Omental fat pad (tissue), 4 donors: ENCODE data around the gene B2M. TPM values are rescaled to one million over a fixed set of nuclear protein-coding genes. Genes with fewer than 3 reads are reported as not detected.
"Not testable (repeated sequence)": the region's sequence is repeated elsewhere in the genome, so short reads cannot be mapped to it uniquely, and the experiment has no call there.

Source experiments
- ATAC-seq: fragments of 150-250 bp; one replicate; pipeline ENCODE4 v1.9.1; 2016; ENCODE audit warnings: mild to moderate bottlenecking, moderate library complexity; ENCODE audit not compliant: low FRiP score
- DNase-seq: peaks from one replicate; pipeline ENCODE4 v3.0.0-alpha.2; 2019; ENCODE audit warnings: low spot score
- CTCF ChIP-seq, 3 donors: fragments of 450-650 bp; IDR thresholded peaks; one replicate each; pipeline ENCODE4 v1.5.1; 2016 to 2017; ENCODE audit warnings: antibody characterized with exemption in 3 of 3, mild to moderate bottlenecking in 3 of 3, moderate library complexity in 2 of 3
- total RNA-seq, 4 donors: library from RNA; depleted of rRNA; stranded (reverse); fragments of >200 nt; gene quantifications; one replicate each; pipeline ENCODE4 v1.1.0, GENCODE V29; 2016

The B2M gene
- total RNA-seq, 4 donors from 2014 or later: 3,373 to 5,667 (median 4,138) TPM

GRCh38 chr15:44728576-44729407 is 17.5 kb downstream of the B2M start:
- DNase-seq (peak; percentile 82), ATAC-seq (peak; percentile 95)
- no peak for TF ChIP-seq CTCF (IDR thresholded peaks at IDR 0.05)

DNA sequence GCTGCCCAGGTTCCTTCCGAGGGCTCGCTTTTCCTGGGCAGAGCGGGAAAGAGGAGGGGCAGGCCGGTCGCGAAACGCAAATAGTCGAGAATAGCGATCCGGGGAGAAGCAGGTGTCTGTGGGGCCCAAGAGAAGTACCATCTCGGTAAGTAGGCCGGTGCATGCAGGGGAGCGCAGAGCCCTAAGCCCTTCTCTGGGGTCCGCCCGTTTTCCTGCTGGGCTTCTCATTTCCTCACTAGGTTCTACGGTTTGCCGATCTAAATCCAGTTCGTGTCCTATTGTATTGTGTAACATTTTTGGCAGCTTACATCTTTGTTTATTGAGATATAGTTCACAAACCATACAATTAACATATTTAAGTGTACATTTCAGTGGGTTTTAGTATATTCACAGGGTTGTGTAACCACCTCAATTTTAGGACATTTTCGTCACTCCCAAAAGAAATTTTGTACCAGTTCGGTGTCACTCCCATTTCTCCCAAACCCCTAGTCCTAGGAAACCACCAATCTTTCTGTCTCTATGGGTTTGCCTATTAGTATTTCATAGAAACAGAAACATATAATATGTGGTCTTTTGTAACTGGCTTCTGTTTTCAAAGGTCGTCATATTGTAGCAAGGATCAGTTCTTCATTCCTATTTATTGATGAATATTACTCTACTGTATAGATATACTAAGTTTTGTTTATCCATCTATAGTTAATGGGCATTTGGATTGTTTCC is 18.3 kb downstream of the B2M start:
- DNase-seq (no peak), ATAC-seq (peak; percentile 20)
- TF ChIP-seq CTCF (IDR thresholded peaks at IDR 0.05): no peak

DNA sequence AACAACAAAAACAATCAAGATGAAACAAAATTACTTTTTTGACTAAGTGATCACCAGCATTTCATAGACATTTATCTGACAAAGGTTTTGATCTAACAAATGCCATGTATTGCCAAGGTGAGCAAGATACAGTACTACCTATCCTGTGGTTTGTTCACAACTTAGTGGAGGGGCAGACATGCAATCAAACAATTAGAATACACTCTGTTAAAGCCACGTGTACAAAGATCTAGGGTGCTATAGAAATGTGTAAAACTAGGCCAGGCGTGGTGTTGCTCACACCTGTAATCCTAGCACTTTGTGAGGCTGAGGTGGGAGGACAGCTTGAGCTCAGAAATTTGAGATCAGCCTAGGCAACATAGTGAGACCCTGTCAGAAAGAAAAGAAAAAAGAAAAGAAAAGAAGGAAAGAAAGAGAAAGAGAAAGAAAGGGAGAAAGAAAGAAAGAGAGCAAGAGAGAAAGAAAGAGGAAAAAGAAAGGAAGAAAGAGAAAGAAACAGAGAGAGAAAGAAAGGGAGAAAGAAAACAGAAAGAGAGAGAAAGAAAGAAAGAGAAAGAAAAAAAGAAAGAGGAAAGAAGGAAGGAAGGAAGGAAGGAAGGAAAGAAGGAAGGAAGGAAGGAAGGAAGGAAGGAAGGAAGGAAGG is 23.6 kb downstream of the B2M start:
- no peak for TF ChIP-seq CTCF (IDR thresholded peaks at IDR 0.05)
- DNase-seq (no peak), ATAC-seq (no peak)

DNA sequence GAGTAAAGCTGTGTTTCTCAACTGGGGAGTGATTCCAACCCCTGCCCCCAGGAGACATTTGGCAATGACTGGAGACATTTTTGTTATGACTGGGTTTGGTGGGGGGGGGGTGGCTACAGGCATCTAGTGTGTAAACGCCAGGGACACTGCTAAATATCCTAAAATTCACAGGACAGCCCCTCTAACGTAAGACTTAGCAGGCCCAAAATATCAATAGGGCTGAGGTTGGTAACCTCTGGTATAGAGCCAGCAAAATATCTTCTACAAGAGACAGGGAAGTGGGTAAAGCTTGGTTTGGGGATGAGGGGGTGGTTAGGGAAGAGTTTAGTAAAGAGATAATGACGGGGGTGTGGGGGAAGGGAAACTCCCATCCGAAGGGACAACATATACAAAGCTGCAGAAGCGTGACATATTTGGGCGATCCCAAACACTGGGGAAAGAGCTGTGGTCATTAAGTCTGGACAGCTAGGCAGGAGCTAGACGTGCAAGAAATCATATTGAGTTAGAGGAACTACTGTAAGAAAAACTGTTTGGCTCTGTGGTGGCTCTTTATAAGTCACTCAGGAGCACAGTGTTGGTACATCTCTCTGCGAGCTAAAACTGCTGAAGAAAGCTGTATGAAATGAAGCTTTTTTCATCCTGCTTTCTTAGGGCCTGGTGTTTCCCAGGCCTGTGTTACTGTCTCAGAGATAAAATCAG is 24.3 kb downstream of the B2M start:
- DNase-seq (no peak), ATAC-seq (peak; percentile 26)

DNA sequence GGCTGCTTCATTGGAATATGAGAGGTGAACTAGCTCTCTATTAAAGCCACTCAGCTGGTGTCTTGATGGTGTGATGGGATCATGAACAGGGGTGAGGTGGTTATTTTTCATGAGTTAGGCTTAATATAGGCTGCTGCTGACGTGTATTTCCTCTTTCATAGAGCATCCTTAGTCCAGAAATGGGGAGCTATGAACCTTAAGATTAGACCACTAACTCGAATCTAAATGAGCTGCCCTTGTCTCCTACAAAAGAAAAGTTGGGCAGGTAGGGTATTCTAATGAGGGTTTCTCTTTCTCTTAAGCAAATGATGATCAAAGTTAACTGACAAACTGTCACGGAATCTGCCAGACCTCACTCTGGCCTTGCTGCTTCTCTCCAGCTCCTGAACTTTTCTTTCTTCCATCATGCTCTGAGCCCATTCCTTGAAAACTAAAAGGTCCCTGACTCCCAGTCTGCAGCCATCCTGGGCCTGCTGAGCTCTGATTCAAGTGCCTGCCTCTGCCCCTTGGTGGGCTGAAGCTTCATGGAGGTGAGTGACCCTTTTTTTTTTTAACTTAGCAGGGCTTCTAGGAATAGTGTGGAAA is 25.0 kb downstream of the B2M start, which contains the start of gene TRIM69:
Gene TRIM69, plus strand, starts transcription at position 348 of the 585 bp plus-strand sequence. Its CDS starts 177 bp downstream, at position 525.
- no peak for TF ChIP-seq CTCF (IDR thresholded peaks at IDR 0.05)
- ATAC-seq: no peak
- DNase-seq: no peak

More for the DNA sequence above, 24.3 kb downstream of the B2M start:
- TF ChIP-seq CTCF (IDR thresholded peaks at IDR 0.05): no peak

DNA sequence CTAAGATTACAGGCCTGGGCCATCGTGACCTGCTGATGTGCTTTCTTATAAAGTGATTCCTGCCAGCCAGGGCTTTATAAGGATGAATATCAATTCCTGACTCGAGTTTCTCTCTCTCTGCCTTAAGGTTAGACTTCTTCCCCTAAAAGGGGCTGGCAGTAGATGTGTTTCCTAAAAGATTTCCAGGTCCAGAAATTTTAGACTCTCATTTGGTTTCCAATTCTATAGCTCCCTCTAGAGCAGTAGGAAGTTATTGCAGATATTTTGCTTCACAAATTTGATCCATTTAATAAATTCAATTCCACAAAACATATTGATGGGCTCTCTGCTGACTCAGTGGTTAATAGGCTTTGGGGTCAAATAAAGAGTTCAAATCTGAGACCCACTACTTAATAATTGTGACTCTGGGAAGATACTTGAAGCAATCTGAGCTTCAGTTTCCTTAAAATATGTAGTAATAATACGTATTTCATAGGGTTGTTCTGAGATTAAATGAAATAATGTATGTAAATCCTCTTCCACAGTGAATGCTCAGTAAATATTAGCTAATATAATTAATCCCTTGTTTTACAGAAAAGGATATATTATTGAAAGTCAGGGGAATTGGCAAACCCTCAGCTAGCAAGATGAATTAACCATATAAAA is 27.1 kb downstream of the B2M start:
- peak in 1 of 3 donors; percentile 13 for TF ChIP-seq CTCF (IDR thresholded peaks at IDR 0.05)
- ATAC-seq (no peak), DNase-seq (no peak)

DNA sequence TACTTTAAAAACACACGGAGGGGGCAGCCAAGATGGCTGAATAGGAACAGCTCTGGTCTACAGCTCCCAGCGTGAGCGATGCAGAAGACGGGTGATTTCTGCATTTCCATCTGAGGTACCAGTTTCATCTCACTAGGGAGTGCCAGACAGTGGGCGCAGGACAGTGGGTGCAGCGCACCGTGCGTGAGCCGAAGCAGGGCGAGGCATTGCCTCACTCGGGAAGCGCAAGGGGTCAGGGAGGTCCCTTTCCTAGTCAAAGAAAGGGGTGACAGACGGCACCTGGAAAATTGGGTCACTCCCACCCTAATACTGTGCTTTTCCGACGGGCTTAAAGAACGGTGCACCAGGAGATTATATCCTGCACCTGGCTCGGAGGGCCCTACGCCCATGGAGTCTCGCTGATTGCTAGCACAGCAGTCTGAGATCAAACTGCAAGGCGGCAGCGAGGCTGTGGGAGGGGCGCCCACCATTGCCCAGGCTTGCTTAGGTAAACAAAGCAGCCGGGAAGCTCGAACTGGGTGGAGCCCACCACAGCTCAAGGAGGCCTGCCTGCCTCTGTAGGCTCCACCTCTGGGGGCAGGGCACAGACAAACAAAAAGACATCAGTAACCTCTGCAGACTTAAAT is 28.0 kb downstream of the B2M start:
- ATAC-seq, DNase-seq: not testable (repeated sequence)

- DNase-seq: not testable (repeated sequence)
Measured at GRCh38 chr15:44743454-44743853, 32.1 kb downstream of the B2M start.

More at GRCh38 chr15:44743454-44743853, 32.1 kb downstream of the B2M start:
- not testable (repeated sequence) for ATAC-seq
